ENCODE results near the gene TBX2.
A peak's percentile ranks its signal among the peaks of the same experiment; 100 is the strongest.

The TBX2 gene

DNA sequence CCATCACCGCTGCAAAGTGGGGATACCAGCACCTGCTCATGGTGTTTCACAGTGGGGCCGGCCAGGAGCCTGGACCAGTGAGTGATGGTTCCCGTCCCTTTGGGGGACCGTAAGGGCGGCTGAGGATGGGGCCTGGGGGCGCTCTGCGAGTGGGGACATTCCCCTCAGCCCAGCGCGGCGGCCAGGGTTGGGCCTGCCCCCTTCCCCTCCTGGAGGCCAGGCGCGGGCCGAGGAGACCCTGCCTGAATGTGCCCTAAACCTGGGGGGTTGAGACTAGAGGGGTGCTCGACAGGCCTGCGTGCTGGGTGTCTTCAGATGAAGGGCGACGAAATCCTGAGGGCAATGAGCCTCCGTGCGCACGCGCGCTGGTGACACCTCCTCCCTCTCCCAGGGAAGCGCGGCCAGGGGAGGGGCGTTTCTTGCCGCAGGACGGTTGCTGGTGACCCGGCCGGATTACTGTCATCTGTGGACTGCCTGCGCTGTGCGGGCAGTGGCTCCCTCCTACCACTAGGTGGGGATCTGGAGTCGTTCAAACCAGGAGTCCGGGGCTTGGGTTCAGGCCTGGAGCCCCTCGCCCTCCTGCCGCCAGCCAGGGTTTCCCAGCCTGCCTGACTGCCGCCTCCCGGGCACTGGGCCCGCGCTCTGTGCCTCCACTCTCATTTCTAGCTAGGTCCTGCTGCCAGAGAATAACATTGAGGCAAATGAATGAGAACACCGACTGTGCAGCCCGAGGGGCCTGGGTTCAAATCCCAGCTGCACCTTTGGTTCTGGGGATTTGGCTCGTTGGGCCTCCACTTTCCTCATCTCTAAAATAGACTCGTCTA lies 17.1 kb downstream of the TBX2 start:
- TF ChIP-seq JUND (IDR thresholded peaks at IDR 0.05; ENCODE audit: low read depth): no peak
- DNase-seq (ENCODE audit: low read depth in 1 of 2, low spot score in 1 of 2): peak; percentile 95 to 97
- in situ Hi-C loops (cut with HindIII; ENCODE audit: low pct_unique_long_range_greater_than_20kb, low sequenced_read_pairs): no loop called here

GRCh38 chr17:61418449-61418848 lies 18.8 kb downstream of the TBX2 start:
- in situ Hi-C loops (cut with HindIII; ENCODE audit: low pct_unique_long_range_greater_than_20kb, low sequenced_read_pairs): no loop called here
- no peak for DNase-seq (ENCODE audit: low read depth in 1 of 2, low spot score in 1 of 2)
- TF ChIP-seq JUND (IDR thresholded peaks at IDR 0.05; ENCODE audit: low read depth): no peak

DNA sequence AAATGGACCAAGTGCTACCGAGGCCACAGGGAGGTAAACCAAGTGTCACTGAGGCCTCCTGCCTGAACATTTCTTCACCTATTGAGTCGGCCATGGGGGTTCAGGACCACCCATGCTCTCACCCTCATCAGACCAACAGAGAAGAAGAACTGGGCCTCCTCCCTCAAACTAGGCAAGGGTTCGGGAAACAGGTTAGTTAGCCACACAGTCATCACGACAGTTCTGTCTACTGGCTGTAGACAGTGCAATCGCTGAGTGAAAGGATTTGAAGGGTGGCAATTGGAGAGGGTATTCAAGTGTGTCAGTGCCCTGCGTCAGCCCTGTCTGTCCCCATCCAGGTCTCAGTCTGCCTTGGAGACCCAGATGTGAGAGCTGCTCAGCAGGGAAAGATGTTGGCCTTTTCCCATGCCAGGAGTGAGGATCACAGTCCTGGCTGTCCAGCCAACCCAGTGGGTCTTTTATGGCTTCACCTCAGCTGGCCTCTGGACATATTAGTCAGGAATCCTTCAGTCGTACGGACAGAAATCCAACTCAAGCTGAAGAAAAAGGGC lies 19.9 kb downstream of the TBX2 start:
- TF ChIP-seq JUND (IDR thresholded peaks at IDR 0.05; ENCODE audit: low read depth): no peak
- in situ Hi-C loops (cut with HindIII; ENCODE audit: low pct_unique_long_range_greater_than_20kb, low sequenced_read_pairs): no loop called here
- DNase-seq (ENCODE audit: low read depth in 1 of 2, low spot score in 1 of 2): no peak

GRCh38 chr17:61420052-61420451 lies 20.4 kb downstream of the TBX2 start:
- no peak for TF ChIP-seq JUND (IDR thresholded peaks at IDR 0.05; ENCODE audit: low read depth)
- in situ Hi-C loops (cut with HindIII; ENCODE audit: low pct_unique_long_range_greater_than_20kb, low sequenced_read_pairs): no loop called here
- no peak for DNase-seq (ENCODE audit: low read depth in 1 of 2, low spot score in 1 of 2)

DNA sequence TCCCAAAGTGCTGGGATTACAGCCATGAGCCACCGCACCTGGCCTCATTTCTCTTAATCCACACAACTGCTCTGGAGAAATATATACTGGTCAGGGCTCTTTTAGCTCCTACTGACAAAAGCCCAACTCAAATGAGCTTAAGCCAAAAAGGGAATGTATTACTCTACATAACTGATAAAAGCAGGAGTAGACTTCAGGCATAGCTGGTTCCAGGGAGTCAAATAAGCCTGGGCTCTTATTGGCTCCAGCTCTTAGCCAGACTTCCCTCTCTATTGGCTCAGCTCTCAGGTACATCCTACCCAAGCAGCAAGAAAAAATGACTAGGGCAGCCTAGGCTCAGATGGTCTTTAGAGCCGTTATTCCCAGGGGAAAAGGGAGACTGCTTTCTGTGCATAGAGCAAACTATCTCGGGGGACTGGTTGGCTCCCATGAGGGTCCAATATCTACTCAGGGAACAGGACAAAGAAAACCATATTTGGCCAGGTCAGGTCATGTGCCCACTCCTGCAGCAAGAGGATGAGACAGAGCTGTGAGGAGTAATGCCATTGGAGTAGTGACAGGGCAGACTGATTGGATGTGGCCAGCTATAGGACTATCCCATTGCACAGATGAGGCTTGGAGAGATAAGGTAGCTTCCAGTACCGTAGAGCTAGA lies 21.2 kb downstream of the TBX2 start:
- in situ Hi-C loops (cut with HindIII; ENCODE audit: low pct_unique_long_range_greater_than_20kb, low sequenced_read_pairs): no loop called here
- no peak for DNase-seq (ENCODE audit: low read depth in 1 of 2, low spot score in 1 of 2)
- TF ChIP-seq JUND (IDR thresholded peaks at IDR 0.05; ENCODE audit: low read depth): no peak

DNA sequence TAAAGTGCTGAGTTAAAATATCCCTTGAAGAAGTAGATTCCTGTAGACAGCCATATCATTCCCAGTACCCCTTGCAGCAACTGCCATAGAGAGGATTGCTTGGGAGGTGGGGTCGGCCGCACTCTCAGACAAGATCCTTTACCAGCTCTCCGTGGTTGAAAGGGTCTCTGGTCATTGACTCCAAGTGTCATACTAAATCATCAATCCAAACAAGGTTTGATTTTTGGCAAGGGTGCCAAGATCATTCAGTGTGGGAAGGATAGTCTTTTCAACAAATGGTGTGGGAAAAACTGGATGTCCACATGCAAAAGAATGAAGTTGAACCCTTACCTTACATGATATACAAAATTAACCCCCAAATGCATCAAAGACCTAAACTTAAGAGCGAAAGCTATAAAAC lies 21.8 kb downstream of the TBX2 start:
- no peak for TF ChIP-seq JUND (IDR thresholded peaks at IDR 0.05; ENCODE audit: low read depth)
- no peak for DNase-seq (ENCODE audit: low read depth in 1 of 2, low spot score in 1 of 2)
- in situ Hi-C loops (cut with HindIII; ENCODE audit: low pct_unique_long_range_greater_than_20kb, low sequenced_read_pairs): no loop called here

DNA sequence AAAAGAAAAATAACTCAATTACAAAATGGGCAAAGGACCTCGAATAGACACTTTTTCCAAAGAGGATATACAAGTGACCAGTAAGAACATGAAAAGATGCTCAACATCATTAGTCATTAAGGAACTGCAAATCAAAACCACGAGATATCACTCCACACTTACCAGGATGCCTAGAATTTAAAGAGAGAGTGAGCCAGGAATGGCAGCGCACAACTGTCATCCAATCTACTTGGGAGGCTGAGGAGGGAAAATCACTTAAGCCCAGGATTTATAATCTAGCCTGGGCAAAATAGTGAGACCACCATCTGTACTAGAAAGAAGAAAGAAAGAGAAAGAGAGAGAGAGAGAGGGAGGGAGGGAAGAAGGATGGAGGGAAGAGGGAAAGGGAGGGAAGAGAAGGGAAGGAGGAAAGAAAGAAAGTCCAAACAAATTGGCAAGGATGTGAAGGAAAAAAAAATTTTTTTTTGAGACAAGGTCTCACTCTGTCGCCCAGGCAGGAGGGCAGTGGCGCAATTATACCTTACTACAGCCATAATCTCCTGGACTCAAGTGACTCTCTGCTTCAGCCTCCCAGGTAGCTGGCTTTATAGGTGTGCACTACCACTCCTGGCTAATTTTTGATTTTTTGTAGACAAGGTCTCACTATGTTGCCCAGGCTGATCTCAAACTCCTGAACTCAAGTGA lies 22.6 kb downstream of the TBX2 start:
- in situ Hi-C loops (cut with HindIII; ENCODE audit: low pct_unique_long_range_greater_than_20kb, low sequenced_read_pairs): no loop called here
- TF ChIP-seq JUND (IDR thresholded peaks at IDR 0.05; ENCODE audit: low read depth): no peak
- no peak for DNase-seq (ENCODE audit: low read depth in 1 of 2, low spot score in 1 of 2)

DNA sequence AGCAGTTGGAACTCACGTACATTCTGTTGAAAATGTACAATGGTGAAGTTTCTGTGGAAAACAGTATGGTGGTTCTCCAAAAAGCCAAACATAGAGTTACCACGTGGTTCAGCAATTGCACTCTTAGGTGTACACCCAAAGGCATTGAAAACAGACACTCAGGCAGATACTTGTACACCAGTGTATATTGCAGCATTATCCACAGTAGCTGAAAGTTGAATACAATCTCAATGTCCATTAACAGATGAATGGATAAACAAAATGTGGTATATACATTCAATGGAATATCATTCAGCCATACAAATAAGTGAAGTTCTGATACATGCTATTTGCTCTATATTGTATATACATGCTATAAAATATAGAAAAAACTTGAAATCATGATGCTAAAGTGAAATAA lies 23.2 kb downstream of the TBX2 start:
- no peak for TF ChIP-seq JUND (IDR thresholded peaks at IDR 0.05; ENCODE audit: low read depth)
- in situ Hi-C loops (cut with HindIII; ENCODE audit: low pct_unique_long_range_greater_than_20kb, low sequenced_read_pairs): no loop called here
- DNase-seq (ENCODE audit: low read depth in 1 of 2, low spot score in 1 of 2): no peak

GRCh38 chr17:61423967-61424649 lies 24.5 kb downstream of the TBX2 start:
- DNase-seq (ENCODE audit: low read depth in 1 of 2, low spot score in 1 of 2): no peak
- TF ChIP-seq JUND (IDR thresholded peaks at IDR 0.05; ENCODE audit: low read depth): no peak
- in situ Hi-C loops (cut with HindIII; ENCODE audit: low pct_unique_long_range_greater_than_20kb, low sequenced_read_pairs): no loop called here

GRCh38 chr17:61425682-61426481 lies 26.2 kb downstream of the TBX2 start:
- DNase-seq (ENCODE audit: low read depth in 1 of 2, low spot score in 1 of 2): peak in 1 of 2 experiments; percentile 58
- no peak for TF ChIP-seq JUND (IDR thresholded peaks at IDR 0.05; ENCODE audit: low read depth)
- in situ Hi-C loops (cut with HindIII; ENCODE audit: low pct_unique_long_range_greater_than_20kb, low sequenced_read_pairs): no loop called here

DNA sequence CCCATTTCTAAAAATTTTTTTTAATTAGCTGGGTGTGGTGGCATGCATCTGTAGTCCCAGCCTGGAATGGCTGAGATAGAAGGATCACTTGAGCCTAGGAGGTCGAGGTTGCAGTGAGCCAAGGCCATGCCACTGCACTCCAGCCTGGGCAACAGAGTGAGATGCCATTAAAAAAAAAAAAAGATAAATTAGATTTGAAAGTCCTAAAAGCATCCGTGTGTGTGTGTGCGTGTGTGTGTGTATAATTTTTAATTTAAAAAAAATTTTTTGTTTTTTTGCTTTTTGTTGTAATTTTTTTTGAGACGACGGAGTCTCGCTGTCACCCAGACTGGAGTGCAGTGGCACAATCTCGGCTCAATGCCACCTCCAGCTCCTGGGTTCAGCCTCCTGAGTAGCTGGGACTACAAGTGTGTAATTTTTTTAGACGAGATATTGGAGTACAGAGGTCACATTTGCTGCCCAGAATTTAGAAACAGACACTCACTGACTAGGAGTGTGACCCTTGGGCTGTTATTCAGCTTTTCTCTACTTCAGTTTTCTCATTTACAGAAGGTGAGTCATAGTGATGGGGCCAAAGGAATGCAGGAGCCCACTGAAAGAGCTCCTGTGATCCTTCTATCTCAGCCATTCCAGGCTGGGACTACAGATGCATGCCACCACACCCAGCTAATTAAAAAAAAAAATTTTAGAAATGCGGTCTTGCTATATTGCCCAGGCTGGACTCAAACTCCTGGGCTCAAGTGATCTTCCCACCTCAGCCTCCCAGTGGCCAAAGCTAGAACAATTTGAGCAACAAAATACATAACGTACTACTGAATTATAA lies 27.1 kb downstream of the TBX2 start:
- no peak for DNase-seq (ENCODE audit: low read depth in 1 of 2, low spot score in 1 of 2)
- TF ChIP-seq JUND (IDR thresholded peaks at IDR 0.05; ENCODE audit: low read depth): no peak
- in situ Hi-C loops (cut with HindIII; ENCODE audit: low pct_unique_long_range_greater_than_20kb, low sequenced_read_pairs): no loop called here
